ENCODE results near the gene SETBP1. TPM values are rescaled to one million over a fixed set of nuclear protein-coding genes. Genes with fewer than 3 reads are reported as not detected.

The SETBP1 gene
- total and polyA plus RNA-seq, 2 of the 13 experiments (the other 11 are each of a cell fraction or from before 2014, with no cell fraction given), result 0.18 to 0.65 TPM

DNA sequence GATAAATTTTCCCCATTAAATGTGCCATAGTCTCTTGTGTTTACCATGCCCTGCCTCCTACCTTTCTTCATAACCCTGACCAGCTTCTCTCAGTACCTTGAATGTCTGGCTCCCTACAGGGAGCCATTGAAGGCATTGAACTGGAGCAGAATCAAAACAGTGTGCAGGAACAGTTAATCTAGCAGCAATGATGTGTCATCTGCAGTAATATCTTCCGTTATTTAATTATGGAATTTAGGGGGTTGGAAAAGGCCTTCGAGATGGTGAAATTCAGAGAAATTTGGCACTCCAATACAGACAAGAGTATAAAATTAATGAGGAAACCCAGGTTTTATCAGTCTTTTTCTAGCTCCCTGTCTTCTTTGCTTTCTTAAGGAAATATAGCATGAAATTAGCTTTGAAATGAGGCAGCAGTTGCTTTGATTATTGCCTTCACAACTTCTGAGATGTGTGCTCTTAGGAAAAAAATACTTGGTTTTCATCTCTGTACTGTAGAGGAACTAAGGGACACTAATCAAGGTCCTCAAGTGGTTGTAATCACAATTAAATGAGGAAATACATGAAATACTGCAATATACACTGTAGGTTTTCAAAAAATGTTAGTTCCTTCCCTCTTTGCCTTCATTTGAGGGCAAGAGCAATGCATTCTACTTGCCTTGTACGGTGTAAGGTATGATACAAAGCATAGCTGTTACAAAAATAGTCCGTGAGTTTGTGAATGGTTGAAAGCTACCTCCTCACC, 369.1 kb downstream of the SETBP1 start (continued):
- TF ChIP-seq, protein P1, sequence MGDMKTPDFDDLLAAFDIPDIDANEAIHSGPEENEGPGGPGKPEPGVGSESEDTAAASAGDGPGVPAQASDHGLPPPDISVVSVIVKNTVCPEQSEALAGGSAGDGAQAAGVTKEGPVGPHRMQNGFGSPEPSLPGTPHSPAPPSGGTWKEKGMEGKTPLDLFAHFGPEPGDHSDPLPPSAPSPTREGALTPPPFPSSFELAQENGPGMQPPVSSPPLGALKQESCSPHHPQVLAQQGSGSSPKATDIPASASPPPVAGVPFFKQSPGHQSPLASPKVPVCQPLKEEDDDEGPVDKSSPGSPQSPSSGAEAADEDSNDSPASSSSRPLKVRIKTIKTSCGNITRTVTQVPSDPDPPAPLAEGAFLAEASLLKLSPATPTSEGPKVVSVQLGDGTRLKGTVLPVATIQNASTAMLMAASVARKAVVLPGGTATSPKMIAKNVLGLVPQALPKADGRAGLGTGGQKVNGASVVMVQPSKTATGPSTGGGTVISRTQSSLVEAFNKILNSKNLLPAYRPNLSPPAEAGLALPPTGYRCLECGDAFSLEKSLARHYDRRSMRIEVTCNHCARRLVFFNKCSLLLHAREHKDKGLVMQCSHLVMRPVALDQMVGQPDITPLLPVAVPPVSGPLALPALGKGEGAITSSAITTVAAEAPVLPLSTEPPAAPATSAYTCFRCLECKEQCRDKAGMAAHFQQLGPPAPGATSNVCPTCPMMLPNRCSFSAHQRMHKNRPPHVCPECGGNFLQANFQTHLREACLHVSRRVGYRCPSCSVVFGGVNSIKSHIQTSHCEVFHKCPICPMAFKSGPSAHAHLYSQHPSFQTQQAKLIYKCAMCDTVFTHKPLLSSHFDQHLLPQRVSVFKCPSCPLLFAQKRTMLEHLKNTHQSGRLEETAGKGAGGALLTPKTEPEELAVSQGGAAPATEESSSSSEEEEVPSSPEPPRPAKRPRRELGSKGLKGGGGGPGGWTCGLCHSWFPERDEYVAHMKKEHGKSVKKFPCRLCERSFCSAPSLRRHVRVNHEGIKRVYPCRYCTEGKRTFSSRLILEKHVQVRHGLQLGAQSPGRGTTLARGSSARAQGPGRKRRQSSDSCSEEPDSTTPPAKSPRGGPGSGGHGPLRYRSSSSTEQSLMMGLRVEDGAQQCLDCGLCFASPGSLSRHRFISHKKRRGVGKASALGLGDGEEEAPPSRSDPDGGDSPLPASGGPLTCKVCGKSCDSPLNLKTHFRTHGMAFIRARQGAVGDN (CRISPR knock-in tag; IDR thresholded peaks at IDR 0.05), result no peak
- TF ChIP-seq CEBPB (IDR thresholded peaks at IDR 0.05; ENCODE audit: borderline replicate concordance, low read depth, low read length) (no peak), HNRNPUL1 (IDR thresholded peaks at IDR 0.05; ENCODE audit: low read depth, low read length) (no peak)

DNA sequence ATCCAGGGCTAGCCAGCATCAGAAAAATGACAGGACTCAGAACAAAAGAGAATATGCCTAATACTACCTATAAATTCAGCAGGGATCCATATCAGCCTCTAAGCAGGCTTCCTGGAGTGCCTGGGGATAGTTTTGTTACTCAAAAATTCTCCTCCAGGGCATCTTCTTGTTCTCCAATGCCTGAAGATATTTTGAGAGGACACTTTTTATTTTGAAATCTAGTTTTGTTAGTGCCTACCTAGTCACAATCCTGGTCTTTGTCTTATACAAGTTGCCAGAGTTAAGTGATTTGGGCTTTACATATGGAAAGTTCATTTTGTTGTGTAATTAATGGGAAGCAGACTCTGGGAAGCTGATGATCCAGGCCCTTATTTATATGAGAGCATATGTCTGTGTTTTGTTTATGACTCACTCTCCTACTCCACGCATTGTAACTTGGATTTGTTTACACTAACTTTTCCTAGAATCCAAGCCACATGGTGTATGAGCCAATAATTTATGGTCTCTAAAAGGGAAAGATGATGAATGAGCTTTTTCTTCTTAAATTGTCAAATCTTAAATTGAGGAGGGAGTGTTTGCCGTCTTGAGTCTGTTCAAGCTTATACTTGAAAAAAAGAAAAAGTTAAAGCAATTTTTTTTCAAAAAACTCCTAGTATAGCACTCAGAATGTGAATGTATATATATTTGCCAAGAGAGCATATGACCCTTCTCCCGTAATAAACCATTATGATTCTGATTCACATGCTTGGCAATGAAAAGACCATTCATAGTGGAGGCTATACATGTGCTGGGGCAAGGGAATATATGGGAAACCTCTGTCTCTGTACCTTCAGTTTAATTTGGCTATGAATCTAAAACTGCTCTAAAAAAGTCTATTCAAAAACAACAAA, 370.3 kb downstream of the SETBP1 start:
- no TSS peak for BruUV-seq (replicated peaks)
- H4K20me1 ChIP-seq (ENCODE audit: insufficient read depth, low read length), result no peaks in the 10 kb centered on the region
- no peak overlapping the region for H3K4me3 ChIP-seq (replicated peaks in 1 of 3; ENCODE audit: insufficient read depth in 1 of 3, low read depth in 2 of 3, low read length in 3 of 3)

More for the DNA sequence above, 370.3 kb downstream of the SETBP1 start:
- in situ Hi-C loops (cut with HindIII; ENCODE audit: extremely low pct_ligation_motif_present, low pct_unique_long_range_greater_than_20kb), result no loop called here
- WGBS (ENCODE audit: low lambda C conversion rate), result 38% methylated on average over 3 of the region's 3 CpGs
- FAIRE-seq (no peak), ATAC-seq (no peak), DNase-seq (ENCODE audit: low spot score) (no peak)
- Histone ChIP-seq H3K27ac (ENCODE audit: extremely low read length, insufficient read depth, low read length) (no peak overlapping the region), H3K9me3 (ENCODE audit: low read length) (no peaks in the 10 kb centered on the region), H3K4me1 (ENCODE audit: insufficient read depth, low read length) (no peaks in the 10 kb centered on the region), H3K27me3 (ENCODE audit: control insufficient read depth in 1 of 2, insufficient read depth in 2 of 2, low read length in 2 of 2) (no peaks in the 10 kb centered on the region), H3K4me2 (ENCODE audit: low read depth, low read length) (no peak overlapping the region), H3K36me3 (replicated peaks in 1 of 2; ENCODE audit: control insufficient read depth in 1 of 2, insufficient read depth in 2 of 2, low read length in 2 of 2) (no peaks in the 10 kb centered on the region), H3K9ac (ENCODE audit: insufficient read depth, low read depth, low read length) (no peak overlapping the region), H3K79me2 (ENCODE audit: insufficient read depth, low read length) (no peaks in the 10 kb centered on the region), H2AFZ (ENCODE audit: low read length) (no peak overlapping the region)
- POLR2A ChIA-PET, result no interaction called here
- TF ChIP-seq, protein P2, sequence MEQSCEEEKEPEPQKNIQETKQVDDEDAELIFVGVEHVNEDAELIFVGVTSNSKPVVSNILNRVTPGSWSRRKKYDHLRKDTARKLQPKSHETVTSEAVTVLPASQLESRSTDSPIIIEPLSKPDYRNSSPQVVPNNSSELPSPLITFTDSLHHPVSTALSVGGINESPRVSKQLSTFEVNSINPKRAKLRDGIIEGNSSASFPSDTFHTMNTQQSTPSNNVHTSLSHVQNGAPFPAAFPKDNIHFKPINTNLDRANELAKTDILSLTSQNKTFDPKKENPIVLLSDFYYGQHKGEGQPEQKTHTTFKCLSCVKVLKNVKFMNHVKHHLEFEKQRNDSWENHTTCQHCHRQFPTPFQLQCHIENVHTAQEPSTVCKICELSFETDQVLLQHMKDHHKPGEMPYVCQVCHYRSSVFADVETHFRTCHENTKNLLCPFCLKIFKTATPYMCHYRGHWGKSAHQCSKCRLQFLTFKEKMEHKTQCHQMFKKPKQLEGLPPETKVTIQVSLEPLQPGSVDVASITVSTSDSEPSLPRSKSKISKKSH (CRISPR knock-in tag; IDR thresholded peaks at IDR 0.05; ENCODE audit: borderline replicate concordance), result no peak
- TF ChIP-seq ARHGAP35 (CRISPR knock-in tag; IDR thresholded peaks at IDR 0.05; ENCODE audit: borderline replicate concordance) (no peak), FLYWCH1 (CRISPR knock-in tag; IDR thresholded peaks at IDR 0.05) (no peak), ZBTB7A (CRISPR knock-in tag; IDR thresholded peaks at IDR 0.05) (no peak), SNRNP70 (IDR thresholded peaks at IDR 0.05; ENCODE audit: low read depth, low read length) (no peak)
- CTCF ChIA-PET (ENCODE audit: low intra/inter-chr PET ratio, low total read pairs), result no interaction called here
- intact Hi-C loops (cut with micrococcal nuclease; ENCODE audit: unreplicated experiment), result no loop called here
